HT-29 (cell line): Measurements from ENCODE around the gene MSH4. TPM values are rescaled to one million over a fixed set of nuclear protein-coding genes. Genes with fewer than 3 reads are reported as not detected.
"Not testable (repeated sequence)": the region's sequence is repeated elsewhere in the genome, so short reads cannot be mapped to it uniquely, and the experiment has no call there.

Experiments used
- DNase-seq: peaks from one replicate; pipeline ENCODE4 v3.0.0-alpha.2; 2015; ENCODE audit warnings: low spot score
- total RNA-seq: library from RNA; depleted of rRNA; stranded (reverse); fragments of >200 nt; shearing (Covaris generic); gene quantifications from 2 replicates; pipeline ENCODE4 v1.2.3, GENCODE V29; 2014

Gene MSH4
- total RNA-seq, 1 experiment from 2014 or later = 0.05 TPM

DNA sequence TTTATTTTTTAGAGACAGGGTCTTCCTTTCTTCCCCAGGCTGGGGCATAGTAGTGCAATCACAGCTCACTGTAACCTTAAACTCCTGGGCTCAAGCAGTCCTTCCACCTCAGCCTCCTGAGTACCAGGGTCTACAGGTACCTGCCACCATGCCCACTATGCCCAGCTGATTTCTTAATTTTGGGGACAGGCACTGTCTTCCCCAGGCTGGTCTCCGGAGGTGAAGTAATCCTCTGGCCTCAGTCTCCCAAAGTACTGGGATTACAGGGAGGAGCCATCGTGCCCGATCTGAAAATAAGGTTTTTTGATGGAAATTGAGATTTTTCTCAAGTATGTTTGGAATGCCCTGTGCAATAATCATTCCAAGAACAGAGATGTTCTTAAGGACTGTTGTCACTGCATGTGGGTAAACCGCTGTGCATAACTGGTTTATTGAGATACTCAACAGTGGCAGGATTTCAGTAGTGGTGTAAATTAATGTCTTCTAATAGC, 934 bp upstream of the MSH4 start:
- no peak for DNase-seq

DNA sequence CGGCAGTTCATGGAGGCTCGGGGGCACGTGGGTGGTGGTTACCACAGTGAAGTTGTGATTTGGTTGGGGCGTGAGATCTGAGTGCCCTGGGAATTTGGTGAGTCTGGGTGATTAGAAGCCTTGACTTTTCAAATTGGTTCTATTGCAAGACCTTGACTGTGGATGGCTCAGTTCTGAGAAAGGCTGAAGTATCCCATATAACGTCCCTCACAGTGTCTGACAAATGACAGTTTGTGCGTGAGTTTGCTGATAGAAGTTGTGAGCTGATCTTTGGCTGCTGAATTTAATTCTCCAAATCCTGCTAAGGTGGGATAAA, 549 bp downstream of the MSH4 start:
- DNase-seq = no peak

DNA sequence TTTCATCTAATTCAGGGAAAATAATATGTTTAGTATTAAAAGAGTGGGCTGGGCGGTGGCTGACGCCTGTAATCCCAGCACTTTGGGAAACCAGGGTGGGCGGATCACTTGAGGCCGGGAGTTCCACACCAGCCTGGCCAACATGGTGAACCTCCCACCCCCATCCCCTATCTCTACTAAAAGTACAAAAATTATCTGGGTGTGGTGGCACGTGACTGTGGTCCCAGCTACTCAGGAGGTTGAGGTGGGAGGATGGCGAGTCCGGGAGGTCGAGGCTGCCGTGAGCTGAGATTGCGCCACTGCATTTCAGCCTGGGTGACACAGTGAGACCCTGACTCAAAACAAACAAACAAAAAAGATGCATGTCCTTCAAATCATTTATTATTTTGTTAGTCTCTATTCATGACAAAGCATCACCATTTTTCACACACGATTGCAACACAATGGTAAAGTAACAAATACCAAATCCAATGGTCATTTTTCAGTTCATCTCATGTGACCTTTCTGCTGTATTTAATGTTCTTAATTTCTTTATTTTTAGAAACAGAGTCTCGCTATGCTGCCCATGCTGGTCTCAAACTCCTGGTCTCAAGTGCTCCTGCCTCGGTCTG, 1.0 kb downstream of the MSH4 start:
- no peak for DNase-seq

DNA sequence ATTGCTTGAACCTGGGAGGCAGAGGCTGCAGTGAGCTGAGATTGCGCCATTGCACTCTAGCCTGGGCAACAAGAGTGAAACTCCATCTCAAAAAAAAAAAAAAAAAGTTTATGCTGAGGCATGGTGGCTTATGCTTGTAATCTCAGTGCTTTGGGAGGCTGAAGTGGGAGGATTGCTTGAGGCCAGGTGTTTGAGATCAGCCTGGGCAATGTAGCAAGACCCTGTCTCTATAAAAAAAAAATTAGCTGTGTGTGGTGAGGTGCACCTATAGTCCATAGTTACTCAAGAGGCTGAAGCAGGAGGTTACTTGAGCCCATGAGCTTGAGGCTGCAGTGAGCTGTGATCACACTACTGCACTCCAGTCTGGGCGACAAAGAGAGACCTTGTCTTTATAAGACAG, 4.8 kb downstream of the MSH4 start:
- DNase-seq = not testable (repeated sequence)

DNA sequence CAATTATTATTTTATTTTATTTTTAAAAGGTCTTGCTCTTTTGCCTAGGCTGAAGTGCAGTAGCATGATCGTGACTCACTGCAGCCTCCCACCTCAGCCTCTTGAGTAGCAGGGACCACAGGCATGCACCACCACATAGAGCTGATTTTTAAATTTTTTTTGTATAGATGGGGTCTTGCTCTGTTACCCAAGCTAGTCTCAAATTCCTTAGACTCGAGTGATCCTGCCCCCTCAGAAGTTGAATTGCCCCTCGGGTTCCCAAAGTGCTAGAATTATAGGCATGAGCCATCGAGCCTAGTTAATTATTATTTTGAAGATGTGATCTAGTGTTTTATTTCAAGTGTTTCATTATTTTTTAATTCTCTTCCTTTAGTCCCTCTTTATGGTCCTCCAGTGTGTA, 12.2 kb downstream of the MSH4 start:
- DNase-seq = no peak

DNA sequence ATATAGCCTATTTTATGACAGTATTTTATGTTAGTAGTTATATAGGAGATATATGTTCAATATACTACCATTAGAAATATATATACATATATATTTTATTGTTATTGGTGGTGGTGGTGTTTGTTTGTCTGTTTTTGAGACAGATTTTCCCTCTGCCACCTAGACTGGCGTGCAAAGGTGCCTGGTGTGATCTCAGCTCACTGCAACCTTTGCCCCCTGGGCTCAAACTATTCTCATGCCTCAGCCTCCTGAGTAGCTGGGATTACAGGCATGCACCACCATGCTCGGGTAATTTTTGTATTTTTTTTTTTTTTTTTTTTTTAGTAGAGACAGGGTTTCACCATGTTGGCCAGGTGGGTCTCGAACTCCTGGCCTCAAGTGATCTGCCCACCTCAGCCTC, 13.4 kb downstream of the MSH4 start:
- not testable (repeated sequence) for DNase-seq

DNA sequence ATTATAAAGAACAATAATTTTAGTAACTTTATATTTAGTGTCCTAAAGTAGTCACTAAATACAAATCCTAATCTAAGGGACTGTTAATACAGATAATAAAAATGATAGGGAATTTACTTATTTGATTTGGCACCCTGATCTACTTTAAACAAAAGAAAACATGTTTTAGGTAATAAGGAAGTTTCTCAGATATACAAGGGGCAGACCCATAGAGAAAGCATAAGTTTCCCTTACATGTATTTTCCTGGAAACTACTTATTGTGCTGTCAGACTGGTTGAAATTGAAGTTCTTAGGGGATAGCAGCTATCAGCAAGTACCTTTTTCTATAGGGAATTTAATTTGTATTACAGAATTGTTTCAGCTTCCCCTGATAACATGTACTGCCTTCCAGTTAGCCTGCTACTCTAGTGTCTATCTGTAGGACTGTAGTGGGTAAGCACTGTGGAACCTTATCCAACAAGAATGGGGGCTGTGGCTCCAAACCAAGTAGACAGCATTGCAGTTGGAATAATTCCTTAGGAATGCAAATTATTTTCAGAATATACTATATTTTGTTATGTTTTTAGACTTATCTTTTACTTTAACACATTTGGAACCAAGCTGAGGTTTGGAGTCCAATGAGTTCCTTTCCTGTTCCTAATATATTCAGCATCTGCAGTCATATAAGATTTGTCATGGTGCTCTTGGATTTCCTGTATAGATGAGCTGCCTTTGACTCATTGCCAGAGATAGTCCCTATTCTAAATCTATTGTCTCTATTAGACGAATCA, 14.7 kb downstream of the MSH4 start:
- DNase-seq = no peak

DNA sequence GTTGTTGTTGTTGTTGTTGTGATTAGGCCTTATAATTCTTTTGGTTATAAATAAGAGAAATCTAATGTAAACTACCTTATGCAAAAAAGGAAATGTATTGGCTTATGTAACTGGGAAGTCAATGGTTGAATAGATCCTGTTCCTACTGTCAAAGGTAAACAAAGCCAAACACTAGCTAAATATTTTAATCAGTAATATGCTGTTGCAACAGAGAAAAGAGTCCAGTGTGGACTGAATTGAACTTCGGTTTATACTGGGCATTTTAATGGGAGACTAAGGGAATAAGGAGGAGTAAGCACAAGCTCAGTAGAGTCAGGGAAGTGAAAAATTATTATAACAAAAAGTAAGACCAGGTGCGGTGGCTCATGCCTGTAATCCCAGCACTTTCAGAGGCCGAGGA, 15.4 kb downstream of the MSH4 start:
- DNase-seq = no peak

DNA sequence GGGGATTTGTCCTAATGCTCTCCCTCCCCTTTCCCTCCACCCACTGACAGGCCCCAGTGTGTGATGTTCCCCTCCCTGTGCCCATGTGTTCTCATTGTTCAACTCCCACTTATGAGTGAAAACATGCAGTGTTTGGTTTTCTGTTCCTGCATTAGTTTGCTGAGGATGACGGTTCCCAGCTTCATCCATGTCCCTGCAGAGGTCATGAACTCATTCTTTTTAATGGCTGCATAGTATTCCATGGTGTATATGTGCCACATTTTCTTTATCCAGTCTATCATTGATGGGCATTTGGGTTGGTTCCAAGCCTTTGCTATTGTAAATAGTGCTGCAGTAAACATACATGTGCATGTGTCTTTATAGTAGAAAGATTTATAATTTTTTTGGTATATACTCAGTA, 26.9 kb downstream of the MSH4 start:
- DNase-seq = not testable (repeated sequence)

DNA sequence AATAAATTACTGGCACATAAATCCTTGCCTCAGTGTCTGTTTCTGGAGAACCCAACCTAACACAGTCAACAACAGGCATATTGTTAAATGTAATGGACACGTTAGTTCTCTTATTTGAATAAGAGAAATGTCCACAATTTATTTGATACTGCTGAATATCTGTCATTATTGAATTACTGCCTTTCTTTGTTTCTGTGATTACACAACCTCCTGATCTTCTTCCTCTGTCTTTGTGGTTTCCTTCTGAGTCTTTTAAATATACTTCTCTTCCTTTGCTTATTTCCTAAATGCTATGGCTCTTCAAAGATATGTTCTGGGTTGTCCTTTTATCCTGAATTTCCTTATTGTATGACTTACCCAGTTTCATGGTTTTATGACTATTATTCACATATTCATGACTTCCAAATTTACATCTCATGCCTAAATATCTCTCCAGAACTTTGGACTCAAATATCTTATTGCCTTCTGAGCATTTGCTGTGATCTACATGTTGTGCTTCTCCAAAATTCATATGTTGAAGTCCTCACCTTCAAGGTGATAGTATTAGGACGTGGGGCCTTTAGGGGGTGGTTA, 39.9 kb downstream of the MSH4 start:
- DNase-seq = no peak

DNA sequence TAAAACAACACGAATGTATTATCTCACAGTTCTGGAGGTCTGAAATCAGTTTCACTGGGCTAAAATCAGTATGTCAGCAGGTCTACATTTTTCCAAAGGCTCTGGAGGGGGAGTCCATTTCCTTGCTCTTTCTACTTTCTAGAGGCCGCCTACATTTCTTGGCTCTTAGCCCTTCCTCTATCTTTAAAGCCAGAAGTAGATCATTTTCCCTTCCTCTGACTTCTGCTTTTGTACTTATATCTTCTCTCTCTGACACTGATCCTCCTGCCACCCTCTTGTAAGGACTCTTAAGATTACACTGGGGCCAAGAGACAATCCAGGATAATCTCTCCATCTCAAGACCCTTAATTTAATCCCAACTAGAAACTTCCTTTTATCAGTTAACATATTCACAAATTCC, 41.4 kb downstream of the MSH4 start:
- no peak for DNase-seq

DNA sequence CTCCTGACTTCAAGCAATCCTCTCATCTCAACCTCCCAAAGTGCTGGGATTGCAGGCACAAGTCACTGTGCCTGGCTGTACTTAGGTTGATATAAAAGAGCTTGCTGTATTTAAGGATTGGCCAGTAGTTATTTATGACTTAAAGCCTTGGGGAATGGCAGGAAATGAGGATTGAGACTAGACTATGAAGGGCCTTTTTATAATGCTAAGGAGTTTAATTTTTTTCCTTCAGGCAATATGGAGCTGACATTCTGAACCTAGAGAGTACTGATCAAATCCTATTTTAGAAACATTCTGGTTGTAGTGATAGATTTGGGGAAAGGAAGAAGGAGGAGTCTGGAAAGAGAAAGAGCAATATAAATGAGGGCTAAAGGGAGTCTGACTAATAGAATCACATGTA, 44.7 kb downstream of the MSH4 start:
- DNase-seq = no peak

DNA sequence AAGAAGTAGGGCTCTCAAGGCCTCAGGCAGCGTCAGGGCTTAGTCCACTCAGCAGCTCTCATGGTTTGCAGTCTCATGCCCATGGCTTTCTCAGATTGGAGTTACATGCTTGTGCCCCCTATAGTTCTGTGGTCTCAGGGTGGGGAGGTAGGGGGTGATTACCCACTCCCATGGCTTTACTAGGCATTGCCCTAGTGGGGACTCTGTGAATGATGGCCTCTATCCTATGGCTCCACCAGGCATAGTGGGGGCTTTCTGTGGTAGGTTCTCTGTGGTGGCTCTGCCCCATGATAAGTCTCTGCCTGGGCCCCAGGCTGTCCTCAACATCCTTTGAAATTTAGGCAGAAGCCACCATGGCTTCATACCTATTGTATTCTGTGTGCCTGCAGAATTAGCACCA, 48.9 kb downstream of the MSH4 start:
- DNase-seq = no peak

DNA sequence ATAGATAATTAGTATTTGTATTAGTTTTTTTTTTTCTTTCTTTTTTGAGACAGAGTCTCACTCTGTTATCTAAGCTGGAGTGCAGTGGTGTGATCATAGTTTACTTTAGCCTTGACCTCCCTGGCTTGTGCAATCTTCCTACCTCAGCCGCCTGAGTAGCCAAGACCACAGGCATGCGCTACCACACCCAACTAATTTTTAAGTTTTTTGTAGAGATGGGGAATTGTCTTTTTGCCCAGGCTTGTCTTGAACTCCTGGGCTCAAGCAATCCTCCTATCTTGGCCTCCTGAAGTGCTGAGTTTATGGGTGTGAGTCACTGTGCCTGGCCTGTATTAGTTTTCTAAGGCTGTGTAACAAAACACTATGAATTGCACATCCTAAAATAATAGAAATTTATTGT, 58.3 kb downstream of the MSH4 start:
- DNase-seq = no peak

DNA sequence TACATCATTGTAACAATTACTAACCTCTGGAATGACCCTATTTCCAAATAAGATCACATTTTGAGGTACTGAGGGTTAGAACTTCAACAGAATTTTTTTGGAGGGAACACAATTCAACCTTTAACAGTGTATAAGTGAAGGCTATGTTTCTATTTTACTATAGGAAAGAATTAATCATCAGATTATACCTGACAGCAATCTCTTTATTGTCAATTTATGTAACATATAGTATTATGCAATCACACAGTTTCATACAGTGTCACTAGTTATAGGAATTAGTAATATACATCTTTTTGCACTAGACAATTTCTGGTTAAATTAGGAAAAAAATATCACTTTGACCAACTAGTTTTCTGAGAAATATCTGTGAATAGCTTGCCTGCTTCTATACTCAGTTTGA, 59.1 kb downstream of the MSH4 start:
- DNase-seq = no peak

DNA sequence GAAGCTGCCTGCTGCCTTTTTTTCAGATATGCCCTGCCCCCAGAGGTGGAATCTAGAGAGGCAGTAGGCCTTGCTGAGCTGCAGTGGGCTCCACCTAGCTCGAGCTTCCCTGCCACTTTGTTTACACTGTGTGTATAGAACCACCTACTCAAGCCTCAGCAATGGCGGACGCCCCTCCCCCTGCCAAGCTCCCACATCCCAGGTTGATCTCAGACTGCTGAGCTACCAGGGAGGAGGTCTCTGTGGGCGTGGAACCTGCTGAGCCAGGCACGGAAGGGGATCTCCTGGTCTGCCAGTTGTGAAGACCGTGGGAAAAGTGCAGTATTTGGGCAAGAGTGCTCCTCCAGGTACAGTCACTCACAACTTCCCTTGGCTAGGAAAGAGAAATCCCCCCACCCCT, 65.1 kb downstream of the MSH4 start:
- peak; percentile 19 for DNase-seq

DNA sequence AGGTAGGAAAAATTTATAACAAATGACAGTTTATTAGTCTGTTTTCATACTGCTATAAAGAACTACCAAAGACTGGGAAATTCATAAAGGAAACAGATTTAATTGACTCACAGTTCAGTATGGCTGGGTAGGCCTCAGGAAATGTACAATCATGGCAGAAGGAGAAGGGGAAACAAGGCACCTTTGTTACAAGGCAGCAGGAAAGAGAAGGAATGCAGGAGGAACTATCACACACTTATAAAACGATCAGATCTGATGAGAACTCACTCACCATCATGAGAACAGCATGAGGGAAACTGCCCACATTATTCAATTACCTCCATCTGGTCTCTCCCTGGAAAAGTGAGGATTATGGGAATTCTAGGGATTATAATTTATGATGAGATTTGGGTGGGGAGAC, 74.3 kb downstream of the MSH4 start:
- DNase-seq = no peak

DNA sequence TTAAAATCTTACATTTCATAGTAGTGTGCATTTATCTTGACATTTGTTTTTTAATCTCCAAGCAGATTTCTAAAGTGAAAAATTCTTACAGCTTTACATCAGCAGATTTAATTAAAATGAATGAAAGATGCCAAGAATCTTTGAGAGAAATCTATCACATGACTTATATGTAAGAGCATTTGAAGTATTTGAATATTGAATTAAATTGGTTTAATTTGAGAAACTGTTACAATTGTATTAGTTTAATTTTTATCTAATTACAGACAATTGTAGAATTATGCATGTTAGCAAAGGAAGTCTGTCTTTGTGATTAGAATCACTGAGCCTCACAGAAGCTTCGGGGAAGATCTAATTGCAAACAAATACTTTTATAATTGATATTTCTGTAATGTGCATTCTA, 83.3 kb downstream of the MSH4 start:
- no peak for DNase-seq

DNA sequence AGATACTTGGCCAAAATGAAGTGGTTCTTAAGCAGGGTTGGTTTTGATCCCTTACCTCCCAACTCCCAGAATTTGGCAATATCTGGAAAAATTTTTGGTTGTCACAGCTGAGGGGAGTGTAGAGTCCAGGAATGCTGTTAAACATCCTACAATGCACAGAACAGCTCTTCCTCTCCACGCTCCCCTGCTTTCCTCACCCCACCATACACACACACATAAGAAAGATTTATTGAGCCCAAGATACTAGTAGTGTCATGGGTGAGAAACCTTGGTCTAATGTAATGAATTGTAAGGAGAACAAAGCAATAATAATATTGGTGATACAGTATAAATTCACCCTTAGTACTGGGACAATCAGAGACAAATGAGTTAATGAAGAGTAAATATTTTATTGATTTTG, 87.8 kb downstream of the MSH4 start:
- DNase-seq = no peak

DNA sequence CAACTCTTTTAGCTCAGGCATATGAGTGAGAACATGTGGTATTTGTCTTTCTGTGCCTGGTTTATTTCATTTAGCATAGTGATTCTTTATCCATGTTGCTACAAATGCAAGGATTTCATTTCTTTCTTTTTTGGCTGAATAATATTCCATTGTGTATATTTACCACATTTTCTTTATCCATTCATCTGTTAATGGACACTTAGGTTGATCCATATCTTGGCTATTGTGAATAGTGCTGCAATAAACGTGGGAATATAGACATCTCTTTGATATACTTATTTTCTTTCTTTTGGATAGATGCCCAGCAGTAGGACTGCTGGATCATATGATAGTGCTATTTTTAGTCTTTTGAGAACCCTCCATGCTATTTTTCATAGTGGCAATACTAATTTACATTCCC, 104.7 kb downstream of the MSH4 start:
- DNase-seq = no peak

DNA sequence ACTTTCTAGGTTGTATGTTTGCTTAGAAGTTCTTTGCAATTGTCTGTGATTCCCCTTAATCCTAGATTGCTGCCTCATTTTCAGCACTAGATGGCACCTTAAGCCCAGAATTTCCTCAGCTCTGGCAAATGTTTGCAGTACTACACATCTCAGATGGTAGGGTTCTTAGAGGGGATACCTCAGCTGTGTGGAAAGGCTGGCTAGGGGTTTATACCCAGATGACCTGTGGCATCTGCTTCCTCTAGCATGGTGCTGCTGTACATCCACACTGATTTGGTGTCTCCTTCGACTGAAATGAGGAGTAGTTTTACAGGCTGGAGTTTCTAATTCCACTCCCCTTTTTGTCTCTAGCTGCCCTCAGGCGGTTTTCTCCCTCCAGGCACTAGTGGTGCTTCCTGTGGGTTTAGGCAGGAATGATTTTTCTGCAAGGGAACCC, 112.1 kb downstream of the MSH4 start:
- DNase-seq = peak; percentile 50

DNA sequence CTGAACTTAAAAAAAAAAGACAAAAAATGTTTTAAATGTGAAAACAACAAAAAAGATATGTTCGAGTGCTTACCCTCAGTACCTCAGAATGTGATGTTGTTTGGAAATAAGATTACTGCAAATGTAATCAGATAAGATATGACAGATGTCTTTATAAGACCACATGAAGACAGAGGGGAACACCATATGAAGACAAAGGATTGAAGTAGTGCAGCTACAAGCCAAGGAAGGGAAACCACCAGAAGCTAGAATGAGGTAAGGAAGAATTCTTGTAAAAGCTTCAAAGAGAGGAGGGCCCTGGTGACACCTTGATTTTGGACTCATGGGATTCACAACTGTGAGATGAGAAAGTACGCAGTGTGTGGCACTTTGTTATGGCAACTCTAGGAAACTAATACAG, 120.2 kb downstream of the MSH4 start:
- no peak for DNase-seq

DNA sequence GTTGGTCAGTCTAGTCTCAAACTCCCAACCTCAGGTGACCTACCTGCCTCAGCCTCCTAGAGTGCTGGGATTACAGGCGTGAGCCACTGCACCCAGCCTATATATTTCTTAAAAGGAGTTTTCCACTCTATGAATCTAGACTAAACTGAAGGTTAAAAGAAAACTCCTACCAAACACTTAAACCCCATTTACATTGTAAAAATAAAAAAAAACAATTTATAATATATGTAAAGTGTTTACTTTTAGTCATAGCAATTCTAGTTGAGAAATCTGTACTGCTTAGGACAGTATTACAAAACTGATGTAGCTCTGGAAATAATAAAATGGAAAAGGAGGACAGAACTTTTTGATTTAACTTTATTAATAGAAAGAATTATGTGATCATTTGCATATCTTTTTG, 126.0 kb downstream of the MSH4 start:
- DNase-seq = no peak
